CD4-positive, alpha-beta T cell treated with Interleukin-4 for 4 hours (primary cell): ENCODE measurements around the gene DDR1.
"Not testable (repeated sequence)": the region's sequence is repeated elsewhere in the genome, so short reads cannot be mapped to it uniquely, and the experiment has no call there.

Source experiments
- DNase-seq: peaks from one replicate; pipeline ENCODE4 v3.0.0-alpha.2; 2020

Gene DDR1

DNA sequence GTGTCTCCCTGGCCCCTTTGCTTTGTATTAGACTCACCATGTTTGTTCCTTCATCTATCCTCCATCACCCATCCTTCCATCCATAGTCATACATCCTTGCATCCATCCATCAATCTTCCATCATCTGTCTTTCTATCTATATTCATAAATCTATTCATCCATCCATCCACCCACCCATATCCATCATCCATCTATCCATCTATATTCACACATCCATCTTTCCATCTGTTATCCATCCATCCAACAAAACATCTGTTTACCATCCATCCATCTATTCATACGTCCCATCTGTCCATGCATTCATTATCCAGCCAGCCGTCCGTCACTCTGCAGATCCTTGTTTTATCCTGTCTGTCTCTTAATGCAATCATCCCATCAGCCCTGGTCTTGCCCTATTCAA lies 10.6 kb downstream of the DDR1 start:
- DNase-seq, result no peak

- DNase-seq, result no peak
Measured at GRCh38 chr6:30895343-30895742, 11.0 kb downstream of the DDR1 start.

- DNase-seq, result no peak
Measured at GRCh38 chr6:30896541-30896940, 12.2 kb downstream of the DDR1 start.

- DNase-seq, result no peak
Measured at GRCh38 chr6:30897882-30898281, 13.6 kb downstream of the DDR1 start.

- DNase-seq, result no peak
Measured at GRCh38 chr6:30898750-30899360, 14.5 kb downstream of the DDR1 start.

DNA sequence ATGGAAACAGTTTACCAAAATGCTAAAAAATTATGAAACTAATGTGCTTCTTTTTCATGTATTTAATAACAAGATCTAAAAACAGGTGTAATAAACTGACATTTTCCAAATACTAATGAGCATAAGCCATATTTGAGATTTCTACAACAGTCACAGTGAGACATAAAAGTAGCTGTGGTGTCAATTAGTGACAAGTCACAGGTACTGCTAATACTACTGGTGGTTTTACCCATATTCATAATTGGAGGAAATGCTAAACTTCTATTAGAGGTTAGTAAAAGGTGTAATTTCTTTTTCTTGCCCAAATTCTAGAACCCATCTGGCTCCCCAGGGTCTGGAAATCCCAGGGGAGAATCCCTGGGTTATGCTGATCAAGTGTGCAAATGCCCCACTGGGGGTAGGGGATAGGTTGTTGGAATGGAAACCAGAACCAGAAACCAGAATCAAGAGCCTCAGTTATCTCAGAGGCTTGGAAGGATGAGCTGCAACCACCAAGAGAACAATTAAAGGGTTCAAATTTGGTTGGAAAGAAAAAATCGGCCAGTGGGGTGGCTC lies 16.6 kb downstream of the DDR1 start:
- DNase-seq, result no peak

GRCh38 chr6:30901436-30901835 lies 17.1 kb downstream of the DDR1 start:
- no peak for DNase-seq

DNA sequence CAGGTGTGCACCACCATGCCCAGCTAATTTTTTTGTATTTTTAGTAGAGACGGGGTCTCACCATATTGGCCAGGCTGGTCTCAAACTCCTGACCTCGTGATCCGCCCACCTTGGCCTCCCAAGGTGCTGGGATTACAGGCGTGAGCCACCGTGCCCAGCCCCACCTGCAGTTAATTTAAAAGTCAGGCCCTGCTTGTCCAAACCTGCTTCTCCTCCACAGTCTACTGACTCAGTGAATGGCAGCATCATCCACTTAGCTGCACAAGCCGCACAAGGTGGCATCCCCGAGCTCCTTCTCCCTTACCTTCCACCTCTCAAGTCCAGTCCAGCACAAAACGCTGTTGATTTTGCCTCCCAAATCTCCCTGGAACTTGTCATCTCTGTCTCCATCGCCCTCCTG lies 17.9 kb downstream of the DDR1 start:
- DNase-seq, result not testable (repeated sequence)

DNA sequence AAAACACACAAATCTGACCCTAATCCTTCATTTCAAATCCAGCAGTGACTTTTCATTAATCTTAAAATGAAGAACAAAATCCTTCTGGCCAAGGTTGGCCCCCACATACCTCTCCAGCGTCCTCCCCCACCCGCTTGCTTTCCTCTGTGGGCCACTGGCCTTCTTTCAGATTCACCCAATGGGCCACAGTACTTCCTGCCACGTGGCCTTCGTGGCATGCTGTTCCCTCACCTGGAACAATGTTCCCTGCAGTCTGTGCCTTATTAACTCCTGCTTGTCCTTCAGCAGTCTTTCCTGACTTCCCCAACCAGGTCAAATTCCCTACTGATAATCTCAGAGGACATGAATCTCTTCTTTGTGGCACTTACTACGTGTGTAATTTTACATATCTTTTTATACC lies 18.4 kb downstream of the DDR1 start:
- no peak for DNase-seq

DNA sequence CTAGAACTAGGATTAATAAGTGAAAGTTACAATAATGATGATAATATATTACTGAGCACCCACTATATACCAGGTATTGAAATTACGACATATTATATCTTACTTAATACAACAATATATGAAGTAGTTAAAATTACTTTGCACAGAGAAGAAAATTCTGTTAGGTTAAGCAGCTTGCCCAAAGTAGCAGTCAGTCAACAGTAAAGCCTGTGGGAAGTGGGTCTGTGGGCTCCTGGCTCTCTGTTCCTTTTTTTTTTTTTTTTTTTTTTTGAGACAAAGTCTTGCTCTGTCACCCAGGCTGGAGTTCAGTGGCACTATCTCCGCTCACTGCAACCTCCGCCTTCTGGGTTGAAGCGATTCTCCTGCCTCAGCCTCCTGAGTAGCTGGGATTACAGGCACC lies 18.9 kb downstream of the DDR1 start:
- DNase-seq, result no peak

GRCh38 chr6:30907290-30907757 lies 23.0 kb downstream of the DDR1 start:
- not testable (repeated sequence) for DNase-seq

- DNase-seq, result peak; percentile 96
Measured at GRCh38 chr6:30907758-30908591, 23.7 kb downstream of the DDR1 start, which contains the start of gene GTF2H4. Gene GTF2H4, plus strand, starts transcription at chr6:30908207.

DNA sequence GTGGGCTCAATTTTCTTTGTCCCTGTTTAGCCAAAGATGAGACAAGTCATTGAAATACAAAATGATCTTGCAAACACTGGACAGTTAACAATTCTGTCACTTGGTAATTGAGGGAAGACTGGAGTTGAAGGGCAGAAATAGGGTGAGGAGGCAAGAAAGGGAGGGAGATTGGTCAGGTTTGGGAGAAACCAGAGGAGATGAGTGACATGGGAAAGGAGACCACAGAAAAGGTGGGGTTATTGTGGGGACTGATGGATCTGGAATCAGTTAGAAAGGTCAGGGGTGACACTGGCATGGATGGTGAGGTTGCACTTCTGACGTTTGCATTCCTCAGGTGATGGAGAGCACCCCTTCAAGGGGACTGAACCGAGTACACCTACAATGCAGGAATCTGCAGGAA lies 24.4 kb downstream of the DDR1 start:
- no peak for DNase-seq

DNA sequence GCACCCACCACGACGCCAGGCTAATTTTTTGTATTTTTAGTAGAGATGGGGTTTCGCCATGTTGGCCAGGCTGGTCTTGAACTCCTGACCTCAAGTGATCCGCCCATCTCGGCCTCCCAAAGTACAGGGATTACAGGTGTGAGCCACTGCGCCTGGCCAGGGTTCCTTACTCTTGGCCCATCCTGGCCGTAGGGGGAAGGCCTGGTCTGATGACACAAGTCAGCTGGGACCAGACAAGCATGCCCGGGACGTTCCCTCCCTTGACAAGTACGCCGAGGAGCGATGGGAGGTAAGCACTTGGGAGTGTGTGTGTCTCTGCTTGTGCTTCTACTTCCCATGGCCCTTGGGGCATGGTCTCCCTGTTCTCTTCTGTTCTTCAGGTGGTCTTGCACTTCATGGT lies 26.2 kb downstream of the DDR1 start:
- not testable (repeated sequence) for DNase-seq

- DNase-seq, result no peak
Measured at GRCh38 chr6:30912746-30913520, 28.6 kb downstream of the DDR1 start.

GRCh38 chr6:30913721-30914075 lies 29.4 kb downstream of the DDR1 start:
- DNase-seq, result no peak

GRCh38 chr6:30914076-30914853 lies 29.9 kb downstream of the DDR1 start, which contains the start of gene VARS2:
Gene VARS2, plus strand, starts transcription at chr6:30914238. Its CDS starts 599 bp downstream, at chr6:30914837.
- DNase-seq, result peak; percentile 88

DNA sequence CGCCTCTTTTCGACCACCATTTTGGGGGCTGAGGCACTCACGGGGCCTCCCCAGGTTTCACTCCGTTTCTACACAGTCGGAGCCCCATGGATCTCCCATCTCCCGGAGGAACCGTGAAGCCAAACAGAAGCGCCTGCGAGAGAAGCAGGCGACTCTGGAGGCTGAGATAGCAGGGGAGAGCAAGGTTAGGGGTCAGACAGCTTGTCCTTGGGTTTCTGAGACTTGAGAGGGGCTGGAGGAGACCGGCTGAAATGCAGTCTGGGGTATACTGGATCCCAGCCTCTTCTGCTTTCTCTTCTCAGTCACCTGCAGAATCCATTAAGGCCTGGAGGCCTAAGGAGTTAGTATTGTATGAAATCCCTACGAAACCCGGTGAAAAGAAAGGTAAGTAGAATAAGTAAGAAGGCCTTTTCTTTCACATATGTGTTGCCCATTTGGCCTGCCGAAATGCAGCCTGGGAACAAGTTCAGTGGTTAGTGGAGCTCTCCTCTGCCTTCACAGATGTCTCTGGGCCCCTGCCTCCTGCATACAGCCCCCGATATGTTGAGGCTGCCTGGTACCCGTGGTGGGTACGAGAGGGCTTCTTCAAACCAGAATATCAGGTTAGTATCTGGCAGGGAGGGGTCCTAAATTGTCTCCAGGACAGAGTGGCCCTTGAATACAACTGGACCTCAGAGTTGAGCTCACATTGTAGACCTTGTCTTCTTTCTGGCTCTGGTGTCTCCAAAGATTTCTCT lies 30.7 kb downstream of the DDR1 start:
- no peak for DNase-seq

DNA sequence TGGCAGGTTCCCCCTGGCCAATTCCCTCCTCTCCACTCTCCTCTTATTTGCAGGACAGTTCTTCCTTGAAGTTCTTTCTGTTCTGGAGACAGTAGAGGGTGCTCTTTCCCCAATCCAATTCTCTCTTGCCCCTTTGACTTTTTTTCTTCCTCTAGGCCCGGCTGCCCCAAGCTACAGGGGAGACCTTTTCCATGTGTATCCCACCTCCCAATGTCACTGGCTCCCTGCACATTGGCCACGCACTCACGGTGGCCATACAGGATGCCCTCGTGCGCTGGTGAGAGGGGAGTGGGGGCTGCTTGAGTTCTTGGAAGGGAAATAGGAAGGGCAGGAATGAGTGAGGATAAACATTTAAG lies 31.2 kb downstream of the DDR1 start:
- peak; percentile 26 for DNase-seq

- DNase-seq, result no peak
Measured at GRCh38 chr6:30917041-30917440, 32.7 kb downstream of the DDR1 start.

DNA sequence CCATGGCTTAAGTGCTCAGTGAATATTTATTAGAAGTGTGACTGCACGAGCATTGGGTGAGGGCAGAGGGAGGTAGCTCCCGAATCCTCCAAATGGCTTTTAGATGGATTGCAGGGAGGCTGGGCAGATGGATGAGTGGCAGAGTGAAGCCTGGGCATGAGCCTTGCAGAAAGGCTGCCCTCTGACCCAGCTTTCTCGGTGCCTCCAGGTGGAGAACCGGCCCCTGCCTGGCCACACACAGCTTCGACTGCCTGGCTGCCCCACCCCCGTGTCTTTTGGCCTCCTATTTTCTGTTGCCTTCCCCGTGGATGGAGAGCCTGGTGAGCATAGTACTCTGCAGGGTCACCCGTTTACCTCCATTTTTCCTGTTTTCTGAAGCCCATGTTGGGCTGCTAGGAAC lies 33.2 kb downstream of the DDR1 start:
- DNase-seq, result no peak

GRCh38 chr6:30918670-30919069 lies 34.4 kb downstream of the DDR1 start:
- DNase-seq, result no peak
